ENCODE measurements around the gene PMFBP1.

GRCh38 chr16:72091217-72091616, 80.7 kb downstream of the PMFBP1 start:
- TF ChIP-seq CTCF (conservative IDR thresholded peaks at IDR 0.05; ENCODE audit: low read length) (no peak), EZH2phosphoT487 (IDR thresholded peaks at IDR 0.05; ENCODE audit: borderline replicate concordance, low read depth, low read length) (no peak)

Data from OCI-LY7 (cell line).